ENCODE data around the gene TRMT1. TPM values are rescaled to one million over a fixed set of nuclear protein-coding genes. Genes with fewer than 3 reads are reported as not detected.
"Not testable (repeated sequence)": the region's sequence is repeated elsewhere in the genome, so short reads cannot be mapped to it uniquely, and the experiment has no call there.

Gene TRMT1
- total RNA-seq, 2 experiments from 2014 or later, result 59.8 to 60.3 TPM

DNA sequence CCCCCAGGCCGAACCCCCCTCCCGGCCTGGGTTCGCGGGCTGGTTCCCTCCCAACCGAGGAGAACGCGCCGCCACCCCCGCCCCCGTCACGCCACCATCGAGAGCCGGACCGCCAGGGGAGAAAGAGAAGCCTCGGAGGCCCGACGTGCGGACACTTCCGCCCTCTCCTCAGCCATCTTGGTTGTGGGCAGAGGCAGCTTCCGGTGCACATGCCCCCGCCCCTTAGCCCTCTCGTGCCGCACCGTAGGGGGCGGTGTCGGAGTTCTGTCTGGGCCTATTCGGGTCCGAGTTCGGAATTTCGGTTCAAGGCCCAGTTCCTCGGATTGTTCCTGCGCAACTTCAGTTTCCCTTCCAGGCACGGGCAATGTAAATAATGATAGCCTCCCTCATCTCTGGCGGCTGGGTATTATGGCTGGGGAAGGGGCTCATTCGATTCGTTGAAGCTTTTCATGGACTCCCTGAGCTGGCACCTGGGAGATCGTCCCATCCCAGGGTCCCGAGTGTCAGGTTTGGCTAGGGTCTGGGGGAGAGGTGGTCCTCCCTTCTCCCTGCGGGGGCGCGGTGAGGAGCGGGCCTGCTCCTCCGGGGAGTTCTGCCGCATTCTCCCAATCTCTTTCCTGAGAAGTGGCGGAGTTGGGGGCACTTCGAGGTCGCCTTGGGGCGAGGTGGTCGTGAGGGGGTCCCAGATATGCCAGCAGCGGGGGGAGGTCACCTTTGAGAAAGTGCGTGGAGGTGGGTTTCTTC lies 33.8 kb upstream of the TRMT1 start, which contains the start of the genes IER2 and STX10:
IER2 (plus strand) TSS at position 225 of the 744 bp plus-strand sequence. CDS start 2,776 bp downstream, outside the sequence.
STX10 (minus strand) TSS at position 189 of the 744 bp plus-strand sequence. CDS start 202 bp downstream, outside the sequence.
- Mint-ChIP-seq H3K4me3 (peak within 1 kb of the TSS; percentile 99), H3K27ac (peak within 1 kb of the TSS; percentile 99), H3K9me3 (ENCODE audit: insufficient read depth) (no peaks in the 10 kb centered on the region), H3K27me3 (ENCODE audit: low read depth) (peaks cover 2% of the 10 kb centered on the region), H3K4me1 (ENCODE audit: low read depth) (peaks cover 20% of the 10 kb centered on the region), H3K36me3 (ENCODE audit: low read depth) (peaks cover 30% of the 10 kb centered on the region)
- ChIA-PET POLR2A (interaction anchor here (0.5 to 2.1 kb wide), 13 partner anchors 13 to 1199 kb away, joined by 3 to 15 read pairs (median 3); partner anchors contain the start of gene NACC1), CTCF (interaction anchor here (0.9 to 2.3 kb wide), 7 partner anchors 13 to 185 kb away, joined by 3 to 11 read pairs (median 6); partner anchors contain the start of gene NACC1)
- DNase-seq (peak; percentile 95), ATAC-seq (peak; percentile 42)

DNA sequence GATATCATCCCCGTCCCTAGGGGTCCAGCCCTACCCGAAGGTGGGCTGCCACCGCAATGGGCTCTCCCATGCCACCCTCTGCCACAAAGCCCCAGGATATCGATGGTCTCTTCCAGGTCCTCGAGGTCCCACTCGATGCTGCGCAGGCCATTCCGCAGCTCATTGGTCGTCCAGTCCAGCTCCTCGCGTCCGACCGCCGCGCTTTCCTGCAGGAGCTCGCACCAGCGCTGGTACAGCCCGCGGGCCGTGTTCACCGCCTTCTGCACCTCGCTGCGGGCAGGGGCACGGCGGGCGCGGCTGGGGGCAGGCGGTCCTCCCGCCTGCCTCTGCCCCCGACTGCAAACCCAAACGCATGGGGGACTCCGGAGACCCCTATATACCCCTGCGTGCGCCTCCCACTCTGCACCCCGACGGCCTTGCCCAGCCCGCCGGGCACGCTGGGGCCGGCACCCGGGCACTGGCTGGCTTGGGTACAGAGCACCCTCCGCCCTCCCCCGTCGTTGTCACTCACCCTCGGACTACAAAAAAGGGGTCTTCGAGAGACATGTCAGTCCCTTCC lies 33.2 kb upstream of the TRMT1 start:
- peak overlapping the region; percentile 99 for H3K27ac Mint-ChIP-seq
- H3K36me3 Mint-ChIP-seq (ENCODE audit: low read depth), result peaks cover 24% of the 10 kb centered on the region
- CTCF ChIA-PET, result interaction anchor here (0.9 to 2.3 kb wide), 7 partner anchors 14 to 184 kb away, joined by 3 to 11 read pairs (median 6); partner anchors contain the start of gene NACC1
- POLR2A ChIA-PET, result interaction anchor here (0.5 to 2.1 kb wide), 9 partner anchors 13 to 1200 kb away, joined by 3 to 15 read pairs (median 4); partner anchors contain the start of gene NACC1
- peak; percentile 2 for ATAC-seq
- peaks cover 2% of the 10 kb centered on the region for H3K27me3 Mint-ChIP-seq (ENCODE audit: low read depth)
- no peaks in the 10 kb centered on the region for H3K9me3 Mint-ChIP-seq (ENCODE audit: insufficient read depth)
- peak; percentile 62 for DNase-seq
- H3K4me1 Mint-ChIP-seq (ENCODE audit: low read depth), result peaks cover 20% of the 10 kb centered on the region
- H3K4me3 Mint-ChIP-seq, result peak overlapping the region; percentile 99

DNA sequence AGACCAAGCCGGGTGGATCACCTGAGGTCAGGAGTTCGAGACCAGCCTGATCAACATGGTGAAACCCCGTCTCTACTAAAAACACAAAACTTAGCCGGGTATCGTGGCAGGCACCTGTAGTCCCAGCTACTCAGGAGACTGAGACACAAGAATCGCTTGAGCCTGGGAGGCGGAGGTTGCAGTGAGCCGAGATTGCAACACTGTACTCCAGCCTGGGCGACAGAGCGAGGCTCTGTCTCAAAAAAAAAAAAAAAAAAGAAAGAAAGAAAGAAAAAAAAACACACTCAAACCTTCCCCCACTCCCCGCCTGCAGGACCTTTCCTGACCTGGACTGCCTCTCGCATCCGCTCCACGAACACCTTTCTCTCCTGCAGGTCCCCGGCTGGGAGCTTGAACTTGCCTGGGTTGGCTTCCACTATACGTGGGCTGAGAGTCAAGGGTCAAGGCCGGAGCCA lies 32.7 kb upstream of the TRMT1 start:
- not testable (repeated sequence) for H3K9me3 Mint-ChIP-seq (ENCODE audit: insufficient read depth); H3K27me3 Mint-ChIP-seq (ENCODE audit: low read depth); ATAC-seq; DNase-seq
- peak overlapping the region; percentile 66 for H3K27ac Mint-ChIP-seq
- H3K36me3 Mint-ChIP-seq (ENCODE audit: low read depth), result peaks cover 21% of the 10 kb centered on the region
- peaks cover 20% of the 10 kb centered on the region for H3K4me1 Mint-ChIP-seq (ENCODE audit: low read depth)
- peak overlapping the region; percentile 99 for H3K4me3 Mint-ChIP-seq
- POLR2A ChIA-PET, result interaction anchor here (0.7 to 2.1 kb wide), 5 partner anchors 14 to 32 kb away, joined by 3 to 15 read pairs (median 5); partner anchors contain the start of gene NACC1
- CTCF ChIA-PET, result interaction anchor here (0.9 to 2.3 kb wide), 7 partner anchors 14 to 184 kb away, joined by 3 to 11 read pairs (median 6); partner anchors contain the start of gene NACC1

DNA sequence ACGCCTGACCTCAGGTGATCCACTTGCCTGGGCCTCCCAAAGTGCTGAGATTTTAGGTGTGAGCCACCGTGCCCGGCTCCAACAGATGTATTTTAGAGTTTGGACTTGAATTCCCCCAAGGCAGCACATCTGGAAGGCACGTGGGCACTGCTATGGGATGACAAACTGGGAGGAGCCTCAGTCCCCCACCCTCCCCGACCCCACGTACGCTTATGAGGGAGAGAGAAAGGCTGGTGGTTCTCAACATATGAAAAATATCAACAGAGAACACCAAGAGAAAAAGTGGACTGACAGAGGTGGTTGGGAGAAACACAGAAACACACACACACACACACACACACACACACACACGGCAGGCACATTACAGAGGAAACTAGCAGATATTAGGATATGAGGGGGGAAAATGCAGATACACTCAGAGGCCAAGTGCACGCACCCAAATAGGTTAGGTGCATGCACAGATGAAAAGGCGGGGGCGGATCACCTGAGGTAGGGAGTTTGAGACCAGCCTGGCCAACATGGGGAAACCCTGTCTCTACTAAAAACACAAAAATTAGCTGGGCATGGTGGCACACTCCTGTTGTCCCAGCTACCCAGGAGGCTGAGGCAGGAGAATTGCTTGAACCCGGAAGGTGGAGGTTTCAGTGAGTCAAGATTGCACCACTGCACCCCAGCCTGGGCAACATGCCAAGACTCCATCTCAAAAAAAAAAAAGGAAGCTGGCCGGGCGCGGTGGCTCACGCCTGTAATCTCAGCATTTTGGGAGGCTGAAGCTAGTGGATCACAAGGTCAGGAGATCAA lies 30.4 kb upstream of the TRMT1 start:
- ATAC-seq, result no peak
- Mint-ChIP-seq H3K27me3 (ENCODE audit: low read depth) (no peaks in the 10 kb centered on the region), H3K36me3 (ENCODE audit: low read depth) (peaks cover 10% of the 10 kb centered on the region), H3K4me1 (ENCODE audit: low read depth) (peaks cover 18% of the 10 kb centered on the region), H3K9me3 (ENCODE audit: insufficient read depth) (no peaks in the 10 kb centered on the region), H3K27ac (no peak overlapping the region), H3K4me3 (no peak overlapping the region)
- ChIA-PET POLR2A (no interaction called here), CTCF (interaction anchor here (1.2 kb wide), 1 partner anchor 42 kb away, joined by 4 read pairs; no protein-coding TSS in a partner anchor)
- no peak for DNase-seq

DNA sequence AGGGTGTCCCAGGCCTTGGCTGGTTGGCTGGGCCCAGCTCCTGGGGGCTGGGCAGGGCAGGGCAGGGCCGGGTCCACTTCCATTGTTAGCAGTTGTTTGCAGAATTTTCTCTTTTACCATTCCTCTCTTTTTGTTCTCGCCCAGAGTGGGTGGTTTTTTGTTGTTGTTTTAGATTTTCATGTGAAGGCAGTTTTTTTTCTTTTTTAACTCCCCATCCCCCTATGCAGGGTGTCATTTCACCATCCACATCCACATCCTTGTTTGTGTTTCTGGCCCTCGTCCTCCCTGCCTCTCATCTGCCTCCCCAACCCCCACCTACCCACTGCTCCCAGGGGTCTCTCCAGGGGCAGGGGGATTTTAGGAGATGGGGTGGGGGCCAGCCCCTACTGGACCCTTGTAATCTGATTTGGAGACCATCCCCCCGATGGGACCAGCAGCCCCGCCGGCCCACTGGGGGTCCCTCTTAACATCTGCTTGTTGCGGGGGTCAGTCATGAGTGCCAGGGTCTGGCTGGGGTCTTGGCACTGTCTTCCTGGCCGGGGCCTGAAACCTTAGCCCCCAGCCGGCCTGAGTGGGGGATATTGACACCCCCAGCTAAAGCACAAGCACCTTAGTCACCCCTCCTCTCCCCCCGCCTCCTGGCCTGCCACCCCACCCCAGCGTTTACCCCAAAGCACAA lies 23.2 kb upstream of the TRMT1 start:
- DNase-seq (no peak), ATAC-seq (no peak)
- Mint-ChIP-seq H3K27ac (peak overlapping the region; percentile 67), H3K4me3 (no peak overlapping the region), H3K4me1 (ENCODE audit: low read depth) (peaks cover 3% of the 10 kb centered on the region), H3K9me3 (ENCODE audit: insufficient read depth) (no peaks in the 10 kb centered on the region), H3K27me3 (ENCODE audit: low read depth) (no peaks in the 10 kb centered on the region), H3K36me3 (ENCODE audit: low read depth) (peaks cover 21% of the 10 kb centered on the region)
- ChIA-PET CTCF (no interaction called here), POLR2A (no interaction called here)

DNA sequence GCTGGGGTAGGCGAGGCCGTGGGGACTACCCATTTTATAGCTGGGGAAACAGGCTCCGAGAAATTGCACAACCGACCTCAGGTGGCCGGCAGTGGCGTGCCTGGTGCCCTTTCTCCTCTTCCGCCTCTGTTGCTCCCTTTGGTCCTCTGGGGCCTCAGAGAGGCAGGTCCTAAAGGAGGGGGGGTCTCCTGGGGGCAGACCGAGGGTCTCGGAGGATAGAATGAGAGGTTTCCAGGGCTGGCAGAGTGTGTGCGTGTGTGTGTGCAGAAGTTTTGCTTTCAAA lies 22.3 kb upstream of the TRMT1 start:
- Mint-ChIP-seq H3K36me3 (ENCODE audit: low read depth) (peaks cover 21% of the 10 kb centered on the region), H3K4me3 (no peak overlapping the region), H3K4me1 (ENCODE audit: low read depth) (peaks cover 3% of the 10 kb centered on the region), H3K9me3 (ENCODE audit: insufficient read depth) (no peaks in the 10 kb centered on the region), H3K27me3 (ENCODE audit: low read depth) (no peaks in the 10 kb centered on the region), H3K27ac (no peak overlapping the region)
- ChIA-PET CTCF (no interaction called here), POLR2A (interaction anchor here (0.6 kb wide), 1 partner anchor 14 kb away, joined by 3 read pairs; no protein-coding TSS in a partner anchor)
- DNase-seq, result no peak
- no peak for ATAC-seq

DNA sequence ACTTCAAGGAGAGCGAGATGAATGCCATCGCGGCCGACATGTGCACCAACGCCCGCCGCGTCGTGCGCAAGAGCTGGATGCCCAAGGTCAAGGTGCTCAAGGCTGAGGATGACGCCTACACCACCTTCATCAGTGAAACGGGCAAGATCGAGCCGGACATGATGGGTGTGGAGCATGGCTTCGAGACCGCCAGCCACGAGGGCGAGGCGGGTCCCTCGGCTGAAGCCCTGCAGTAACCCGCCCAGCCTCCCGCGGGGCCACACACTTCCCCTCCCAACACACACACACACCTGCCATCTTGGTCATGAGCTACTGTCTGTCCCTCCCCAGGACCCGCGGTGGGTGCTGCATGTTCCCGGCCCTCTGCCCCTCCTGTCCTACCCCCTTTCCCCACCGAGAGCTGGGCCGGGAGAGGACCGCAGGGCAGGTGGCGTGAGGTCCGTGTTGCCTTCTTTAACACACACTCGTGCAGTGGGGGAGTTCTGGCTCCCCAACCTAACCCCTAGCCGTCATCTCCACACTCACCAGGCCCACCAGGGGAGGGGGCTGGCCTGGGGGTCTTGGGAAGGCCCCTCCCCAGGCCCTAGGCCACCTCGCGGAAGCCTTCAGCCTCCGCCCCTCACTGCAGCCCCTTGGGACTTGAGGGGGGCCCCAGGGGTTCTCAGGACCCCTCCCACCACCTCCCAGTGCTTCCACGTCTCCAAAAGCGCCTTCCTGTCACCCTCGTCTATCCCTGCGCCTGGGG lies 21.8 kb upstream of the TRMT1 start:
- ChIA-PET POLR2A (interaction anchor here (0.6 to 0.8 kb wide), 2 partner anchors 14 kb away, joined by 3 read pairs; no protein-coding TSS in a partner anchor), CTCF (no interaction called here)
- Mint-ChIP-seq H3K36me3 (ENCODE audit: low read depth) (peaks cover 21% of the 10 kb centered on the region), H3K4me3 (no peak overlapping the region), H3K9me3 (ENCODE audit: insufficient read depth) (no peaks in the 10 kb centered on the region), H3K4me1 (ENCODE audit: low read depth) (peaks cover 7% of the 10 kb centered on the region), H3K27ac (no peak overlapping the region), H3K27me3 (ENCODE audit: low read depth) (no peaks in the 10 kb centered on the region)
- no peak for ATAC-seq
- DNase-seq, result no peak

DNA sequence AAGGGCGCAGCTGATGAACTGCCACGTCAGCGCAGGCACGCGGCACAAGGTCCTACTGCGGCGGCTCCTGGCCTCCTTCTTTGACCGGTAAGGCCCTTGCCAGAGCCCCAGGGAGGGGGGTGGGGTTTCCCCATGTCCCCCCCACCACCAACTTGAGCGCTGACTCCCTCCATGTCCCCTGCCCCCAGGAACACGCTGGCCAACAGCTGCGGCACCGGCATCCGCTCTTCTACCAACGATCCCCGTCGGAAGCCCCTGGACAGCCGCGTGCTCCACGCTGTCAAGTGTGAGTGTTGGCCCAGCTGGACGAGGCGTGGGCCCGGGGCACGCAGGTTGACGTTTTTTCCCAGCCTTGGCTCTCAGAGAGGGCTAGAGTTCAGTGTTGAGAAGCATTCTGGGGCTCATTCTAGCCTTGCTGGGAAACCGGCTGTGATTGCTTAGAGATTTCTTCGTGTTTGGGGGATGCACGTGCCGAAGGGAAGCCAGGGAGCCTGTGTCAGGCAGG lies 20.8 kb upstream of the TRMT1 start:
- ChIA-PET POLR2A (interaction anchor here (1.3 kb wide), 1 partner anchor 15 kb away, joined by 4 read pairs; no protein-coding TSS in a partner anchor), CTCF (interaction anchor here (1.2 kb wide), 1 partner anchor 33 kb away, joined by 3 read pairs; no protein-coding TSS in a partner anchor)
- peaks cover 25% of the 10 kb centered on the region for H3K36me3 Mint-ChIP-seq (ENCODE audit: low read depth)
- ATAC-seq, result no peak
- no peak overlapping the region for H3K27ac Mint-ChIP-seq
- H3K27me3 Mint-ChIP-seq (ENCODE audit: low read depth), result no peaks in the 10 kb centered on the region
- no peaks in the 10 kb centered on the region for H3K9me3 Mint-ChIP-seq (ENCODE audit: insufficient read depth)
- no peak for DNase-seq
- H3K4me1 Mint-ChIP-seq (ENCODE audit: low read depth), result peaks cover 17% of the 10 kb centered on the region
- no peak overlapping the region for H3K4me3 Mint-ChIP-seq

DNA sequence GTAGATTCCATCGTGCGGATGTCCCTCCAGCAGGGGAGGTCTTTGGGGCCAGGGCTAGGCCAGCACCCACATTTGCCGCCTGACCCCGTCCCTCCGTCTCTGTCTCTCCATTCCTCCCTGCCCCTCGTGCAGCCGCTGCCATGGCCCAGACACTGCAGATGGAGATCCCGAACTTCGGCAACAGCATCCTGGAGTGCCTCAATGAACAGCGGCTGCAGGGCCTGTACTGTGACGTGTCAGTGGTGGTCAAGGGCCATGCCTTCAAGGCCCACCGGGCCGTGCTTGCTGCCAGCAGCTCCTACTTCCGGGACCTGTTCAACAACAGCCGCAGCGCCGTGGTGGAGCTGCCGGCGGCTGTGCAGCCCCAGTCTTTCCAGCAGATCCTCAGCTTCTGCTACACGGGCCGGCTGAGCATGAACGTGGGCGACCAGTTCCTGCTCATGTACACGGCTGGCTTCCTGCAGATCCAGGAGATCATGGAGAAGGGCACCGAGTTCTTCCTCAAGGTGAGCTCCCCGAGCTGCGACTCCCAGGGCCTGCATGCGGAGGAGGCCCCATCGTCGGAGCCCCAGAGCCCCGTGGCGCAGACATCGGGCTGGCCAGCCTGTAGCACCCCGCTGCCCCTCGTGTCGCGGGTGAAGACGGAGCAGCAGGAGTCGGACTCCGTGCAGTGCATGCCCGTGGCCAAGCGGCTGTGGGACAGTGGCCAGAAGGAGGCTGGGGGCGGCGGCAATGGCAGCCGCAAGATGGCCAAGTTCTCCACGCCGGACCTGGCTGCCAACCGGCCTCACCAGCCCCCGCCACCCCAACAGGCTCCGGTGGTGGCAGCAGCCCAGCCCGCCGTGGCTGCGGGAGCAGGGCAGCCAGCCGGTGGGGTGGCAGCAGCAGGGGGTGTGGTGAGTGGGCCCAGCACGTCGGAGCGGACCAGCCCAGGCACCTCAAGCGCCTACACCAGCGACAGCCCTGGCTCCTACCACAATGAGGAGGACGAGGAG lies 18.8 kb upstream of the TRMT1 start:
- ChIA-PET CTCF (interaction anchor here (1.0 kb wide), 1 partner anchor 170 kb away, joined by 4 read pairs; no protein-coding TSS in a partner anchor), POLR2A (no interaction called here)
- H3K4me1 Mint-ChIP-seq (ENCODE audit: low read depth), result peaks cover 29% of the 10 kb centered on the region
- no peaks in the 10 kb centered on the region for H3K9me3 Mint-ChIP-seq (ENCODE audit: insufficient read depth)
- no peak overlapping the region for H3K4me3 Mint-ChIP-seq
- no peak for ATAC-seq
- H3K27ac Mint-ChIP-seq, result no peak overlapping the region
- no peak for DNase-seq
- H3K36me3 Mint-ChIP-seq (ENCODE audit: low read depth), result peaks cover 24% of the 10 kb centered on the region
- no peaks in the 10 kb centered on the region for H3K27me3 Mint-ChIP-seq (ENCODE audit: low read depth)

Measured in activated CD8-positive, alpha-beta T cell treated with anti-CD3 and anti-CD28 coated beads, Interleukin-2, amount 10 ng/mL, durations not matched to agents 7 days and 5 days (primary cell).